GM19023 (cell line): ENCODE data around the gene FAM131B.
"Not testable (repeated sequence)": the region's sequence is repeated elsewhere in the genome, so short reads cannot be mapped to it uniquely, and the experiment has no call there.

Source experiments
- ATAC-seq: cut with Tn5 transposase; IDR thresholded peaks from one replicate; pipeline ENCODE4 v1.9.1; 2021; ENCODE audit warnings: mild to moderate bottlenecking, moderate library complexity; ENCODE audit not compliant: unreplicated experiment

FAM131B gene

GRCh38 chr7:143362131-143363015 is at the start of gene FAM131B:
Gene FAM131B, minus strand, starts transcription at chr7:143362713. Its CDS starts 110 bp downstream, at chr7:143362603.
- no peak for ATAC-seq

GRCh38 chr7:143411976-143412708 is 49.6 kb upstream of the FAM131B start:
- ATAC-seq = no peak

- no peak for ATAC-seq
Observed at GRCh38 chr7:143410521-143411004, 48.0 kb upstream of the FAM131B start.

GRCh38 chr7:143408686-143409561 is 46.4 kb upstream of the FAM131B start, which contains the start of gene EPHA1:
Gene EPHA1, minus strand, starts transcription at chr7:143408856. Its CDS starts 51 bp downstream, at chr7:143408805.
- ATAC-seq = no peak

GRCh38 chr7:143408252-143408685 is 45.8 kb upstream of the FAM131B start:
- ATAC-seq = no peak

- no peak for ATAC-seq
Observed at GRCh38 chr7:143407287-143408251, 45.1 kb upstream of the FAM131B start.

- no peak for ATAC-seq
Observed at GRCh38 chr7:143406002-143406357, 43.5 kb upstream of the FAM131B start.

- no peak for ATAC-seq
Observed at GRCh38 chr7:143405173-143406001, 42.9 kb upstream of the FAM131B start.

GRCh38 chr7:143402233-143402632 is 39.7 kb upstream of the FAM131B start:
- not testable (repeated sequence) for ATAC-seq

GRCh38 chr7:143401265-143401664 is 38.8 kb upstream of the FAM131B start:
- no peak for ATAC-seq

GRCh38 chr7:143399642-143400041 is 37.1 kb upstream of the FAM131B start:
- no peak for ATAC-seq

GRCh38 chr7:143399151-143399550 is 36.6 kb upstream of the FAM131B start:
- ATAC-seq = no peak

- no peak for ATAC-seq
Observed at GRCh38 chr7:143398616-143399015, 36.1 kb upstream of the FAM131B start.

- no peak for ATAC-seq
Observed at GRCh38 chr7:143397710-143398530, 35.4 kb upstream of the FAM131B start.

- ATAC-seq = no peak
Observed at GRCh38 chr7:143396625-143397556, 34.4 kb upstream of the FAM131B start.

GRCh38 chr7:143396182-143396581 is 33.7 kb upstream of the FAM131B start:
- ATAC-seq = no peak
